Measurements from ENCODE around the gene PAPSS2. TPM values are rescaled to one million over a fixed set of nuclear protein-coding genes. Genes with fewer than 3 reads are reported as not detected.
"Not testable (repeated sequence)": the region's sequence is repeated elsewhere in the genome, so short reads cannot be mapped to it uniquely, and the experiment has no call there.

PAPSS2 gene
- total RNA-seq, 4 donors from 2014 or later, result 2.2 to 5.1 (median 4.5) TPM

DNA sequence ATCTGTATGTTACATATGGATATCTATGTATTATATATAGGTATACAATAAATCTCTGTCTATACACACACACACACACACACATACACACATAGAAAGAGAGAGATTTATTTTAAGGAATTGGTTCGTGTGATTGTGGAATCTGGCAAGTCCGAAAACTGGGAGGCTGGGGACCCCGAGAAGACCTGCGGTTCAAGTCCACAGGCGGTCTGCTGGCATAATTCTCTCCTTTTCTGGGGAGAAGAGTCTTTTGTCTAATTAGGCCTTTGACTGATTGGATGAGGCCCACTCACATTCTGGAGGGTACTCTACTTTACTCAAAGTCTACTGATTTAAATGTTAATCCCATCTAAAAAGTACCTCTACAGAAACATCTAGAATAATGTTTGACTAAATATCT is 65.1 kb downstream of the PAPSS2 start:
- WGBS, 2 donors, result 99% methylated on average over 5 of the region's 5 CpGs
- TF ChIP-seq CTCF (IDR thresholded peaks at IDR 0.05) (no peak), POLR2A (IDR thresholded peaks at IDR 0.05) (no peak)
- intact Hi-C loops (cut with DNase I; ENCODE audit: low total_unique reads), result no loop called here
- H3K4me3 ChIP-seq (ENCODE audit: low read depth, poor library complexity, severe bottlenecking), result no peak overlapping the region
- no peak for DNase-seq (ENCODE audit: low spot score in 2 of 2)

- intact Hi-C loops (cut with DNase I; ENCODE audit: low total_unique reads), result no loop called here
- 76 to 81% methylated on average over 6 of the region's 6 CpGs for WGBS, 2 donors
- no peak overlapping the region for H3K4me3 ChIP-seq (ENCODE audit: low read depth, poor library complexity, severe bottlenecking)
- DNase-seq (ENCODE audit: low spot score in 2 of 2), result no peak
- no peak for TF ChIP-seq POLR2A (IDR thresholded peaks at IDR 0.05)
- TF ChIP-seq CTCF (IDR thresholded peaks at IDR 0.05), result no peak
Observed at GRCh38 chr10:87729940-87730339, 70.3 kb downstream of the PAPSS2 start.

GRCh38 chr10:87733081-87733480 is 73.4 kb downstream of the PAPSS2 start:
- TF ChIP-seq POLR2A (IDR thresholded peaks at IDR 0.05) (no peak), CTCF (IDR thresholded peaks at IDR 0.05) (no peak)
- intact Hi-C loops (cut with DNase I; ENCODE audit: low total_unique reads), result no loop called here
- 77 to 82% methylated on average over 5 of the region's 5 CpGs for WGBS, 2 donors

DNA sequence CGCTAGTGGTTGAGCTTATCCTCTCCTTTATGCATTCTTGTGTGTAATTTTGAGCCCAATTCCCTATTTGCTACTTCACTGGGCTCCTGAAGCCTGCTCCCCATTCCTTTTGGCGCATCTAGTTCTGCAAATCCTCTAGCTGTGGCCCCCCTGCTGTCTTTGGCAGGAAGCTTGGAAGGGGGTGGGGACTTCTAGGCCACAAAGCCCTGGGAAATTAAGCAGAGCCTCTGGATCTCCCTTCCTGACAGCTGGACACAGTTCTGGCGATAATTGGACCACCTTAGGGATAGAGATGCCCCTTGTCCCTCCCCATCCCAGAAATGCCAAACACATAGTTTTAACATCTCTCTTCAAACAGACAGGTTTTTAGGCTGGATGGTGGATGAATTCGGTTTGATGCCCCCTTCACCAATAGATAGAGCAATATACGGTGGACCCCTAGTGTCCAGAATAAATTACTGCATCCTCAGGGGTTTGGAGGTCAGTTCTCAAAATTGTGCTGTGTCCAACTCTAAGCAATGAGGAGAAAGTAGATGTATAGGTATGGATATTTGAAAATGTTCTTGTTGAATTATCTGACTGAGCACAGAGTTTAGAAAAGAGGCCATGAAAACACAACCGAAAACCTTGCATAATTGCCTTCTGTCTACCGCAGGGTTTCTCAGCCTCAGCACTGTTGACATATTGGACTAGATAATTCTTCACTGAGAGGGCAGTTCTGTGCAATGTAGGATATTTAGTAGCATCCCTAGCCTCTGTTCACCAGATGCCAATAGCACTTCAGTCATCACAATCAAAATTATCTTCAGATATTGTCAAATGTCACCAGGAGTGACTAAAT is 75.5 kb downstream of the PAPSS2 start:
- TF ChIP-seq CTCF (IDR thresholded peaks at IDR 0.05) (no peak), POLR2A (IDR thresholded peaks at IDR 0.05) (no peak)
- intact Hi-C loops (cut with DNase I; ENCODE audit: low total_unique reads), result no loop called here
- no peak for DNase-seq (ENCODE audit: low spot score in 2 of 2)
- 48 to 49% methylated on average over 7 of the region's 7 CpGs for WGBS, 2 donors
- H3K4me3 ChIP-seq (ENCODE audit: low read depth, poor library complexity, severe bottlenecking), result no peak overlapping the region

More at GRCh38 chr10:87733081-87733480, 73.4 kb downstream of the PAPSS2 start:
- DNase-seq (ENCODE audit: low spot score in 2 of 2), result no peak
- H3K4me3 ChIP-seq (ENCODE audit: low read depth, poor library complexity, severe bottlenecking), result no peak overlapping the region

- DNase-seq (ENCODE audit: low spot score in 2 of 2); H3K4me3 ChIP-seq (ENCODE audit: low read depth, poor library complexity, severe bottlenecking); intact Hi-C loops (cut with DNase I; ENCODE audit: low total_unique reads): not testable (repeated sequence)
- 92 to 100% methylated on average over 1 of the region's 1 CpG for whole genome bisulfite sequencing, 2 donors
Observed at GRCh38 chr10:87738253-87738652, 78.6 kb downstream of the PAPSS2 start.

- H3K4me3 ChIP-seq (ENCODE audit: low read depth, poor library complexity, severe bottlenecking), result no peak overlapping the region
- 77 to 87% methylated on average over 4 of the region's 4 CpGs for WGBS, 2 donors
- intact Hi-C loops (cut with DNase I; ENCODE audit: low total_unique reads), result no loop called here
- DNase-seq (ENCODE audit: low spot score in 2 of 2), result no peak
- TF ChIP-seq POLR2A (IDR thresholded peaks at IDR 0.05), result no peak
- TF ChIP-seq CTCF (IDR thresholded peaks at IDR 0.05), result no peak
Observed at GRCh38 chr10:87739703-87740102, 80.0 kb downstream of the PAPSS2 start.

Data from lower leg skin (tissue), 4 donors.